ENCODE measurements around the gene MTA3. TPM values are rescaled to one million over a fixed set of nuclear protein-coding genes. Genes with fewer than 3 reads are reported as not detected.

Gene MTA3
- total and polyA plus RNA-seq, 2 of the 8 experiments (the other 6 are each of a cell fraction or from before 2014, with no cell fraction given) = 125 to 184 TPM

DNA sequence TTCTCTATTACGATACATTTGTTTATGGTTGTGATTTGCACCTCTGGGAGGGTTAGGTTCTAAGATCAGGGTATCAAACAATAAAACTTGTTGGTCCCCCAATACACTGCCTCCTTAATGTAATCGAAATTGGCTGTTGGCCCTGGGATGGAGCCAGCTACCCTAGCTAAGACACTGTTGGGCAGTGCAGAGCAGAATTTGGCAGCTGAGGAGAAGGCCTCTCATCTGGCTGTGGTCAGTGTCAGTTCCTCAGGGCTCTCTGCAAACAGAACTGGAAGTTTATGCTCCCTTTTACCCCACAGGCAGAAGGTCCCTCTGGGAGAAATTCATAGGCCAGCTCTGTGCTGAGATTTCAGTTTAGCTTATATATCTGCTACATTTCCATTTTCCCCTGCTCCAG is 232.5 kb downstream of the MTA3 start (continued):
- TF ChIP-seq RNF2 (IDR thresholded peaks at IDR 0.05; ENCODE audit: borderline replicate concordance, low read depth, low read length, missing control alignments, poor library complexity, severe bottlenecking) (no peak), JUN (IDR thresholded peaks at IDR 0.05; ENCODE audit: low read depth, low read length) (no peak), FOSL1 (IDR thresholded peaks at IDR 0.05; ENCODE audit: insufficient read depth, low read depth, low read length) (no peak), SIN3A (conservative IDR thresholded peaks at IDR 0.05 in 1 of 2, IDR thresholded peaks at IDR 0.05 in 1 of 2; ENCODE audit: low read depth in 1 of 2, low read length in 2 of 2) (no peak), EP300 (IDR thresholded peaks at IDR 0.05; ENCODE audit: borderline replicate concordance in 1 of 2, low read depth in 2 of 2, low read length in 2 of 2) (no peak), KDM4A (IDR thresholded peaks at IDR 0.05; ENCODE audit: low read depth, low read length, severe bottlenecking) (no peak), CBX5 (IDR thresholded peaks at IDR 0.05; ENCODE audit: low read depth, low read length) (no peak), ZNF274 (IDR thresholded peaks at IDR 0.05; ENCODE audit: borderline replicate concordance, extremely low read depth, low read length) (no peak), NRF1 (IDR thresholded peaks at IDR 0.05; ENCODE audit: low read depth, low read length) (no peak)

Data from H1 (cell line).